Stimulated activated CD4-positive, alpha-beta T cell treated with anti-CD3 and anti-CD28 coated beads, Interleukin-12 subunit alpha, Interleukin-12 subunit beta, amount 100 ng/mL, for 24 hours (primary cell): ENCODE measurements around the gene ADAMTS2.

Source experiments
- DNase-seq, 2 experiments: peaks; one replicate each; pipeline ENCODE4 v3.0.0-alpha.2; 2020; ENCODE audit warnings: low read depth in 2 of 2

The ADAMTS2 gene

DNA sequence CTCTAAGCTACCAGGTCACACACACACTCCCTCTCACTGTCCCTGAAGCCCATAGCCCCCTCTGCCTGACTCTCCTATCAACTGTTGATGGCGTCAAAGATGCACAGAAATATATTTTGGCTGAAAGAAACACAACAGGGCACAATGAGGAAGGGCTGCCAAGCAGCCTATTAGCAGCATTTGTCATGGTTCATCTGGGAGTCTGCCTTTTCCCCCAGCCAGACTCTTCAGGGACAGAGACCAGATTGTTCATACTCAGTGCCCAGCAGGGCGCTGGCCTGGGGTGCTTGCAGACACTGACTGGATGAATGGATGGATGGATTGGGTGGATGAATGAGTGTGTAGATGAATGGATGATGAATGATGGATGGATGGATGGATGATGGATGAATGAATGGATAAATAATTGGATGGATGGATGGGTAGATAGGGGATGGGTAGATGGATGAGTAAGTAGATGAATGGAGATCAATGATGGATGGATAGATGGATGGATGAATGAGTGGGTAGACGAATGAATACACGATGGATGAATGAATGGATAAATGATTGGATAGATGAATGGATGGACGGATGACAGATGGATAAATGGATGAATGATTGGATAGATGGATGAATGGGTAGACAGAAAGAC lies 90.5 kb downstream of the ADAMTS2 start:
- DNase-seq: no peak

DNA sequence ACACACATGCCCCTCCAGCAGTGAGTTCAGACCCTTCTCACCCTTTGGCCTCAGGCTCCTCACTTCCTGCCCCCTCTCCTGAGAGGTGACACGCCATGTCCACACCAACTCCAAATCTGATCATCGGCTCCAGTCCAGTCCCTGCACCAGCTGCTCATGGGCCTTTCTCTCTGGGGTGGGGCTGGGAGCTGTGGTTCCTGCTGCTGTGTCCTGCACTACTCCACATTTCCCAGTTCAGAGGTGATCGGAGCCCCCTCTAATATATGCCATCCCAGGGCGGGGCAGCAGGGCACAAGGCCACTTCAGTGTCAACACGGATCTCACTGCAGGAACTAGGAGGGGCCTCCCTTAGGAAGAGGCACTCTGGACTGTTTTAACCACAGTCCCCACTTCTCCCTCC lies 91.5 kb downstream of the ADAMTS2 start:
- no peak for DNase-seq

DNA sequence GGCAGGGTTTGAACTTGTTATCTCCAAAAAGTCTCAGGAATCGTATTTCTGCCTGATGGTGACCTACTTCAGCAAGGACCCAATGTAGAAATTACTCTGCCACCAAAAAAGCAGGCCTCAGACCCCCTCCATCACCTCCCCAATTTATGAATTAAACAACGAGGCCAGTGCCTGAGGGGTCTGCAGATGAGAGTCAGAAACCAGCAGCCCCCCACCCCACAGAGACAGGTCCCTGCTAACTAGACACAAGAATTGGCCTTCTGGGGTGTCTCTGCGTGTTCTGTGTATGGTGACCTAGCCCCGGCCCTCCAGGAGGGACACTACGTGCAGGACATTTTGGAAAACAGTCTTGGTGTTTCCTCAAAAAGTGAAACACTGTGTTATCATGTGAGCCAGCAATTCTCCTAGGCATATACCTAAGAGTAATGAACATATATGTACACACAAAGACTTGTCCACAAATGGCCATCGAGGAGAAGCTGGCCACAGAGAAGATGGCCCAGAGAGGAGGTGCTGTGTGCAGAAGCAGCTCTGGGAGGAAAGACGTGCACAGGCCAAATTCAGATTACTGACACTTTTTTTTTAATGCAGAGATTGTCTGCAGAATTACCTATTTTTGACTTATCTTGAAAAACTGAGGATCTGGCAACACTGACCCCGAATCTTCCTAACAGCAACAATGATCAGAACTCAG lies 93.8 kb downstream of the ADAMTS2 start:
- DNase-seq: no peak

DNA sequence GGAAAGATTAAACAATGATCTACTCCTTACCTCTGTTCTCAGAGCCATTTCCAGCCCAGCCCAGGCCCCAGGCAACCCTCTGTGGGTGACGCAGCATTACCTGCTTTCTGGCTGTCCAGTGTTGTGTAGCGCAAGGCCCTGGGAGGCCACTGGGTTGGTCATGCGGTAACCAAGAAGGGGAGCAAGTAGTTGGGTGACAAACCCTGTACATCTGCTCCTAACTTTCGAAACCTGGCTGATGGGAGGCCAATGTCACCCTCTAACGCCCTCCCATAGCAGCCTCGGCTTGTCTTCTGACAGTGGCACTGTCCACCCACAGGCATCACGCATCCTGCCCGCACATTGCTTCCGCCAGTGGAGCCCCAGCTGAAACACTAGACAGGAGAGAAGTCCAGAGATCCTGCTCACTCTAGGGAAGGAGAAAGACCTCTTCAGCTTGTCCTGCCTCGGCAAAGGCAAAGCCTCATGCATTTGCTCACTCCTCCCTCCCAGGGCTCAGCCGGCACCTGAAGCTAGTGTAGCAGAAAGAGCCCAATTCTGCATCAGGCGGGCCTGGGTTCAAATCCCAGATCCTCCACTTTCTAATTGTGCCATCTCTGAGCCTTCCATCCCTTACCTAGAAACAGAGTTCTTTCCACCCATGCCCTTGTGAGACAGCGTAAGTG lies 94.6 kb downstream of the ADAMTS2 start:
- DNase-seq: no peak

DNA sequence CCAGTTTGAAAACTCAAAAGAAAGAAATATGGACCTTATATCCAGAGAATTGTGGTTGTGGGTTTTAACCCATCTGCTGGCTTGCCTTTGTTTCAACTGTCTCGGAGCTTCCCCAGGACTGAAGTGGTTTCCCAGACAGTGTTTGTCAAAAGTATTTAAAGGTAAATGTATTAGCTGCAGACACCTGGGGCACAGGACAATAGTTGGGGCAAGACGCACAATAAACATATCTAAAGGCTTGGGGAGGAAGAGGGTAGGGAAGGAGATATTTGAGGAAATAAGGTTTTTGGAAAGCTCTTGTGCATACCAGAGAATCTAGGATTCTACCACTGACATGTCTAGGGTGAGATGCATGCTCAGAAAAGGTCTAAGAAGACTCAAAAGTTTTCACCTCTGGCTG lies 99.0 kb downstream of the ADAMTS2 start:
- DNase-seq: no peak

DNA sequence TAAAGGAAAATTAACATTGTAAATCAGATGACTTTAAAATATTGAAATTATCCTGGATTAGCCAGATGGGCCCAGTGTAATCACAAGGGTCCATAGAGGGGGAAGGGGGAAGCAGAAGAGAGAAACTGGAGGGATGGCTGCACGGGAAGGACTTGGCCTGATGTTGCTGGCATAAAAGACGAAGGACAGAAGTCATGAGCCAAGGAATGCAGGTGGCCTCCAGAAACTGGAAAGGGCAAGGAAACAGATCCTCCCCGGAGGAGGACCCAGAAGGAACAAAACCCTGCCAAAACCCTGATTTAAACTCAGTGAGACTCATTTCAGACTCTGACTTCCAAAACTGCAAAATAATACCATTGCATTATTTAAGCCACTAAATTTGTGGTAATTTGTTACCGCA lies 100.2 kb downstream of the ADAMTS2 start:
- no peak for DNase-seq

DNA sequence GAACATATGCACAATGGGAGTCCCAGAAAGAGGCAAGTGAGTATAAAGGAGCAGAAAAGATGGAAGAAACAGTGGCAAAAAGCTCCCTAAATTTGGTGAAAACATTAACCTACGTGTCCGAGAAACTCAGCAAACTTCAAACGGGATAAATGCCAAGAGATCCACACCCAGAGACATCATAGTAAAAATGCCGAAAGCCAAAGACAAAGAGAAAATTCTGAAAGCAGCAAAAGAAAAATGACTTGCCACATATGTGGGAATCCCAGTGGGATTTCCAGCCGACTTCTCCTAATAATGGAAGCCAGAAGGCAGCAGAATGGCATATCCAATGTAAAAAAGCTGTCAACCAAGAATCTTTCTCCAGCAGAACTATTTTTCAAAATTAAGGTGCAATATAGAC lies 101.2 kb downstream of the ADAMTS2 start:
- DNase-seq: no peak

DNA sequence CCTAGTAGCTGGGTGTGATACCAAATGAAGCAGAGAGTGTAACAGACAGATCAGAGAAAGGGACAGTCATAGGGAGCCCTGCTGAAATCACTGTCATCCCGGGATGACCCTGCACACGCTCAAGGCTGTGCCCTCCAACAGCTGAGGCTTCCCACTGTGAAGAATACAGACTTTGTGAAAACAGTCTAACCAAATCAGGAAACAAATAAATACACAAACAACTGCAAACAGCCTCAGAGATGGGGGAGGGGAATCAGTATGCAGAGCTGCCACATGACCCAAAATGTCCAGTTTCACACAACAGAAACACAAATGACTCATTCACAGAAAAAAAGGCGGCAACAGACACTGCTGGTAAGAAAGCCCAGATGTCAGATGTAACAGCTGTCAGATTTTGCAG lies 101.9 kb downstream of the ADAMTS2 start:
- DNase-seq: no peak

DNA sequence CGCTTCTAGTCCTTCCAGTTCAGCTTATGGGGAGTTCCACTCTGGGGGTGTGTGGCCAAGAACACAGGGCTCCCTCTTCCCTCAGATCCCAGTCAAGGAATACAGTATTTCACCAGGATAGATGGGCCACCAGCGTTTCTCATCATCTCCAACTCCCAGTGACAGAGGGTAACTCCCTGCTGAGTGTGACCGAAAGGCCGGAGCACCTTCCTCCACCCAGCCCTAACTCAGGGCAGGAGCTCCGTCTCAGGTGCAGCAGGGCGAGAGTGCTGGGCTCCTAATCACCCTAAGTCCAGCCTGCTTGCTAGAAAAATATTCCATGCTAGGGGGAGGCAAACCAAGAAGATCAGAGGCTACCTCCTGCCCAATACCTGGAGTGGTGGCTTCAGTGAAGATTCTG lies 102.6 kb downstream of the ADAMTS2 start:
- DNase-seq: no peak

DNA sequence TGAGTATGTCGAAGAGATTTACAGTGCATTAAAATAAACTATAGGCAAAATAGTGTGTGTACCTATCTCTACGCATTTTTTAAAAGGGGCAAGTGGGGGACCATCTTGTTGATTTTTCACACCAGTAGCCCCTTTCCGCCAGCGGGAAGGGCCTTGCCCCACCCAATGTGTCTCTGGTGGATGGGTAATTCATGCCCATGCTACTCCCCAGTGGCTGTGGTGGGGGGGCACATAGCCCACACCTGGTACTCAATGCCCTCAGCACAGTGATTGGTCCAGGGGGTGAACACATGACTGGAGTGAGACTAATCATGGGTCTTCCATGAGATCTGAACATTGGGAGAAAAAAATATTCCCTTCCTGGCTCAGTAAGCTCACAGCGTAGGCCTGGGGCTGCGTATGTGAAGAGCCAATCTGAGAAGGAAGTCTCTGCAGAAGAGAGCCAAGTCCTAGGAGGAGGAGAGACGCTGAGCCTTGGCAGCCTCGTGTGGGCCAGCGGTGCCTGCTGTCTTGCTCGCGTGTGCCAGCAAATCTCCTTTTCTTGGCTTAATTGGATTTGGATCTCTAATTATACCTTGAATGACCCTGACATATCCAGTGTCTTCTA lies 103.4 kb downstream of the ADAMTS2 start:
- DNase-seq: no peak

DNA sequence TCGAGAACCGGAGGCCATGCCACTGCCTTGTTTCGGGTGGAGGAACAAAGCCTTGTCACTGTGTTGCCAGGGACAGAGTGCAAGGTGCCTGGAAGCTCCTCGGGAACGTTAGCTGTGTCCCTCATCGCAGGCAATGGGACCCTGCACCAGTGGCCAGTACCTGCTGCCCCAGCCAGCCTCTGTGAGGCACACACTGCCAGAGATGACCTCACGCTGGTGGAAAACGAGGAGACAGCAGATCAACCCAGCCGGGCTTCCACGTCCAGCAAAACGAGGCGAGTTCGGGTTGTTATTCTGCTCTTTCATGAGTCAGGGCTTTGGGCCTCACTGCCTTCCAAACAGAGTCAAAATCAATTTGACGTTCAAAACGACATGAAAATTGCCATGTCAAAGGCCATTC lies 104.1 kb downstream of the ADAMTS2 start:
- no peak for DNase-seq

DNA sequence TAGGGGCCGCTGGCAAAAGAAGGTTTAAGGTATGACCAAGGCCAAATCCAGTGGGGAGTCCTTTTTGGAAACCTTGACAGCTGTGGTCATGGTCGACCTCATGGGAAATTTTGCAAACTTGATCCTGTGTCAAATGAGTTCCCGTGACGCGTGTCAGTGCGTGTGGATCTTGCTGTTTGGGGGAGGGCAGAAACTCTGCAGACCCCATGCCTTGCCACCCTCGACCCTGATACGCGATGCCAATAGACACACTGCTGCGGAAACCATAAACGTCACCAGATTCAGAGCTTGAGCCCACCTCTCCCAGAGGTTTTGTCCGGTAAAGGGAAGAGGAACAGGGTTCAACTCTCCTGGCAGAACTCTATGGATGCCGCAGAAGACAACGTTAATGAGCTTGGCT lies 104.7 kb downstream of the ADAMTS2 start:
- DNase-seq: no peak

DNA sequence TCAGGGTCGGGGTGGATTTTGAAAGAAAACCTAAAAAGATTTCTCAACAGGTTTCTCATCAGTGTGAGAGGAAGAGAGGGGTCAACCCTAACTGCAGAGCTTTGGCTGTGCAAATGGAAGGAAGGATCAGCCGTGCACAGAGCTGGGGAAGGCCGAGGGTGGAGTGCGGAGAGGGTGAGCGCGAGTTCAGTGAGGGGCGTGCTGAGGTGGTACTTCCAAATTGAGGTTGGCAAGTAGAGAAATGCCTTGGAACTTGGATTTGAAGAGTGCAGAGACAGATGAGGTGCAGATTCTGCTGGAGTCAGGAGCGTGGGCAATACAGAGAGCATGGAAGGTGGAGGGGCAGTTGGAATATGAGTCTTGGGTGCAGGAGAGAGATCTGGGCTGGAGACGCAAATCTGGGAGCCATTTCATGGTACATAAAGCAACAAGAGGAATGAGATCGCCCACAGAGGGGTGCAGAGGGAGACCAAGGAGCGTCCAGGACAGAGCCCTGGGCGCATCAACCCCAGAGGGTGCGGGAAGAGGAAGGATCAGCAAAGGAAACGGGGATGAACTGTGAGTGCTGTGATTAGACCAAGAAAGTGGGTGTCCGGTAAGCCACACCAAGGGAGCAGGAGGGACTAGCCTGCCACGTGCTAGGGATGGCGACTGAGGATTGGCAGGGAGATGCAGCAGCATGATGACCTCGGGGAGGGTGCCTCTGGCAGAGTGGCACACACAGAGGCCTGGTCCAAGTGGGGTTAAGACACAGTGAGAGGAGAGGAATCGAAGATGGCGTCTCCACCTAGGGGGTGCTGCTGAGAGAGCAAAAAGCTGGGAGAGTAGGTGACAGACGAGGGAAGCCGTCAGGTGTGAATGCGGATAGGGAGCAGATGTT lies 105.8 kb downstream of the ADAMTS2 start:
- no peak for DNase-seq

DNA sequence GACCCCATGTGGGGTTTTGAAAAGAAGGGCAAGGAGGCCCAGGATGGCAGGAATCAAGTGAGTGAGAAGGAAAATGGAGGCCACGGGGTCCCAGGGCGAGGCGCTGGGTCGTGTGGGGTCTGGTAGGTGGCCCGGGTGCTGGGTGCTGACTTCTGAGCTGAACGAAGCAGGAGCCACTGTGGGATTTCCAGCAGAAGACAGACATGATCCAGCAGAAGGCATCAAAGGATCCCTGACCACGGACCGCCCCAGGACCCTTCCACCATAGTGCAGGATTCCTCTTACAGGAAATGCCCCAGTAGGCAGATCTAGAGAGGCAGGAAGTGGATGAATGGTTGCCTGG lies 106.7 kb downstream of the ADAMTS2 start:
- no peak for DNase-seq

DNA sequence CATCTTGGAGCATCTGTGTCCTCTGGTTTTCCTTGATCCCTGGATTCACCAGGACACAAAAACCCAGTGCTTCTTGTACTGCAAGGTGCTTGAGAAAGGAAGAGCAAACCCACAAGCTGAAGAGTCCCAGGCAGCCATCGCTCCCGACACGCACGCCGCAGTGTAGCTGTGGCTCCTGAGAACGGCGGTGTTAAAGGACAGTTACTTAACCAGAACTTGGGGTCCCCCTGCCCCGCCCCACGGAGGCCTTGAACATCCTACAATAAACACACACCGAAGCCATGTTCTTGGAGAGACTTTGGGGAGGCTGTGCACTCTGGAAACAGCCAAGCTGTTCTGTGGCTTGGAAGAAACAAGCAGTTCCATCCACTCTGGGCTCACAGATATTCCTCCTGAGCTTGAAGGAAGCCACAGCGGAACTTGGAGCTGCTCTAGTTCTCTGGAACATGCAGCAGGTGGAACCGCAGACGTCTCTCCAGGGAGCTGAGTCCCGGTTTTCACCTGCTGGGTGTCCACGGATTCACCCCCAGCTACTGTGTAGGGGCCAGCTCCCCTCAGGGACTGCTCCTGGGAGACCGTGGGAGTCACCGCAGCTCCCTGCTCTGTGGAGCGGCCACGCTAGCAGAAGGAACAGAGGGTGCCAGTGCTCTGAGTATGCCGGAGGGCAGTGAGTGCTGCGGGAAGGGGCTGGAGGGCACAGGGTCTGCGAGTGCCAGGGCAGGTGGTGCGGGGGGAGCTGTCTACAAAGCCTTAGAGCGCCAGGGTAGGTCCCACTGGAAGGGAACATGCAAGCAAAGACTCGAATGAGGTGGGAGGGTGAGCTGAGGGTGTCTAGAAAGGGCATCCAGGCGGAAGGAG lies 107.3 kb downstream of the ADAMTS2 start:
- DNase-seq: no peak

DNA sequence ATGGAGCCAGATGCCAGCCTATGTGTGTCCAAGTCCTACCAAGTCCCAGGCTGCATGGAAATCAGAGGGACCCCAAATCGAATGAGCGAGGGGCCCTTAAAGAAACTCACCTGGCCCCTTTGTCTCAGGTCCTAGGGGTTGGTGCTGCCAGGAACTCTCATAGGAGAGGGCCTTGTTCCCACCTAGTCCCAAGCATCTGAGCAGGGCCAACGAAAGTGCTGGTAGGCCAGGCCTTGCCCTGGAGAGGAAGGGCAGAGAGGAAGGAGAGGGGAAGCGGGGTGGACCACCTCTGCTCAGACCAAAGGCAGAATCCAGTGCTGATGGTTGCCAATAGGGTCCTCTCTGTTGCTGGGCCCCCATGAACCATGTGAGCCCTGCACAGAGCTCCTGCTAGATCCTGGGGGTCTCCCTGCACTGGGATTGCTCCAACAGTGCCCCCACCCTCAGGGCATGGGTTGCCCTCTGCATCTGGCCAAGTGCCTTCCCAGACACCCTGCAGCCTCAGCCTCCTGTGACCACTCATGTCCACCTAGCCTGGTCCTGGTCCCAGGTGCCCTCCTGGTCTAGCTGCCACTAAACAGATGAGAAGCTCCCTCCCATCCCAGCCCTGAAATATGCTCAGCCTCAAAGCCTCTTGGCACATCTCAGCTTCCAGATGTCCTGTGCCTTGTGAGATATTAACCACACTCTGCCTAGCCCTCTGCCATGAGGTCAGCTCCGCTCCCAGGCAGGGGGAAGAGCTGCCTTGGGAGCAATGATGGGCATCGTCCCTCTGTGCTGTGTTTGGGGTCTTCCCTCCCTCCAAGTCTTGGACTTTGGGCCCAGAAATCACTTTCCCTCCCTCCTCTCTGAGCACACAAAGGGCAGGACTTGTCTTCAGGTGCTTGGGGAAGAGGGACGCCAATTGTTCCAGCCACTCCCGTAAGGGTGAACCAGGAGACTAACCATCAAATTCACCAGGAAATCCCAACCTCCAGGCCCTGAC lies 109.6 kb downstream of the ADAMTS2 start:
- no peak for DNase-seq

DNA sequence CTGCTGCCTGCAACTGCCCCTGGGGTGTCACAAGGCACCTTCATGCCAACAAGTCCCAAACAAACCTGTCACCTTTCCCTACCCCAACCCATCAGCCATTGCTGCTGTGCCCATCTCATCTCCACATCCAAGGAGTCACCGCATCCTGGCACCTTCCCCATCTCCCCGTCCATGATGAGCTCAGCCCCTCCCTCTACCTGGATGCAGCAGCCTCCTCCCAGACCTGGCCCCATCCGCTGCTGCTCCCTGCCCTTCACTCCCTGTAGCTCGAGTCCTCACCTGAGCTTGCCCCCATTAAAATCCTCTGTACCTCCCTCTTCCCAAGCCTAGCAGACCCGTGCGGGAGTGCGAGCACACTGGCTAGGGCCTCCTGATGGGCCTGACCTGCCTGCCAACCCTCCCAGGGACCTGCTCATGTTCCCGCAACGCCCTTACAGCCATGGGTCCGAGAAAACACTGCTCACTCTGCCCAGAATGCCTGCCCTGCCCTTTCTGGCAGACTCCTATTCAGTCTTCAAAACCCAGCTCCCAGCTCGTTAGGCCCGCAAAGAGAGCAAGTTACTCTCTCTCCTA lies 110.6 kb downstream of the ADAMTS2 start:
- DNase-seq: no peak

DNA sequence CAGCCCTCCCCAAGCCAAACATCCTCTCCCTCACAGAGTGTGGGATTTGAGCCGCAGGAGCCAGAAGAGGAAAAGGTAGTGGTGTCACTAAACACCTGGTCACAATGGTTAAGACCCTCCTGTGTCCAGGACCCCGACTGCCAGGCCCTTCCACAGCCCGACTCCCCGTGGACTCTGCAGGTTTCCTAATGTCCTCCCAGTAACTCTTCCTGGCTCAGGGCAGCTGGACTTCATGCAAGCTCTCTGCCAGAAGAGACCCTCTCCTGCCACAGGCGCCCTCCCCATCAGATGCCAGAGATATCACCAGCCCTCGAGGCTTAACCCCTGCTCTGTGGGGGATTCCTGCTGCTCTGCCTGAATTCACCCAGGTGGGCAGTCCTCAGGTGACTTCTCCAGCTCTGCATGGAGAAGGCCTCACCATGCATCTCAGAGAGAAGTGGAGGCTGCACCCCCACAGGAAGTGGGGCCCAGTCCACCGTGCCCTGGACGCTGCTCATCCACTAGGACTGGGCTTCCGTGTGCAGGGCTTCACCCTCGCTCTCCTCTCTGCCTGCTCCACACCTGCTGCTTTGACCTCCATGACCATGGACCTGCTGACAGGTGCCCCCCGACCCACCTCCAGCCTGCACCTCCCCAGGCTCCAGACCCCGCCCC lies 111.2 kb downstream of the ADAMTS2 start:
- no peak for DNase-seq
